GM19035 (cell line): Measurements from ENCODE around the gene RPL36.

ENCODE experiments used
- ATAC-seq: cut with Tn5 transposase; IDR thresholded peaks from one replicate; pipeline ENCODE4 v1.9.1; 2021; ENCODE audit not compliant: unreplicated experiment

Gene RPL36

GRCh38 chr19:5690125-5690954, at the start of gene RPL36:
TSS of gene RPL36 (plus strand) at chr19:5690295. CDS start at chr19:5690508, 213 bp downstream.
- peak; percentile 46 for ATAC-seq

GRCh38 chr19:5641171-5641570, 48.9 kb upstream of the RPL36 start:
- no peak for ATAC-seq

DNA sequence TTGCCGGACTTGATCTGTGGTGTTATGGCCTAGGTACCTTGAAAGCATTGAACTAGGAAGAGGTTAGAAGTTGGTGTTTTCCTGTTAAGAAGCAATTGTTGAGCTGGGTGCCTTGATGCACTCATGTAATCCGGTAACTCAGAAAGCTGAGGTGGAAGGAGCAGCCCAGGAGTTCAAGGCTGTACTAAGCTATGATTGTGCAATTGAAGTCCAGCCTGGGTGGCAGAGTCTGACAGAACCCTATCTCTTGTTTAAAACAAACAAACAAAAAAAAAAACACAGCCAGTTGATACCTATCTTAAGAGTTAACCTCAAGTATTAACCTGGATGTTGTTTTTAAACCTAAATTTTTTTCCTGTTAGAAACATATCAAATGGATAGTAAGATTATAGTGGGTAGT, 47.9 kb upstream of the RPL36 start:
- no peak for ATAC-seq

- ATAC-seq = no peak
Measured at GRCh38 chr19:5643060-5643459, 47.0 kb upstream of the RPL36 start.

- ATAC-seq = no peak
Measured at GRCh38 chr19:5644037-5644436, 46.1 kb upstream of the RPL36 start.

DNA sequence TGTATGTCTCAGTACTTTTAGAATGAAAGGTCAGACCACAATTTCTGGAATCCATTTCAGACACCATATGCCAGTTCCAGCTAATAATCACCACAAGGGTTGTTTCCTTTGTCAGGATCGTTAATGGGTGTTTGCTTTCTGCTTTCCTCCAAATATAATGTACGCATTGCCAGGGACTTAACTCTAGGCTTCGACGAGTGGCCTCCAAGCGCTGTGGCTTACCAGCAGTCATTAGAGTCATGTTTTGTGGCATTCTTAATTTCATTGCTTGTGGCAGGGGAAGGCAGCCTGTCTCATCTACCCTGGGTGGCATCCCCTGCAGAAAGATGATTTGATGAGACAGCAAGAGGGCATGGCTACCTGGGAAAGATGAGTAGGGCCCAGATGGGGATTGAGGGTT, 44.7 kb upstream of the RPL36 start:
- ATAC-seq = no peak

DNA sequence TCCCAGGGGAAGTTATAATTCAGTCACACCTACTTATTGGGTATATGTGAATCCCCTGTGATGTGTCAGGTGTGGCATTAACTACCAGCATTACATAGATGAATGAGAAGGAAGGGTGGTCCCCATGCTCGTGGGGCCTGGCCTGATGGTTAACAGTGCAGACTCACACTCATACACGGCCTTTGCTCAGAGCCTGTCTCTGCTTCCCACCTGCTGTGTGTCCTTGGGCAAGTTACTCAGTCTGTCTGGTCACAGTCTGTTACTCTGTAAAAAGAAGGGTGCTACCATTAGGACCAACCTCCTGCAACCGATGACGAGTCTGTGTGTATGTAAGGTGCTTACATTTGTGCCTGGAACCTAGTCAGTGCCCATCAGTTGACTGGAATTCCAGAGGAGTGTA, 43.4 kb upstream of the RPL36 start:
- ATAC-seq = no peak

- no peak for ATAC-seq
Measured at GRCh38 chr19:5648464-5648863, 41.6 kb upstream of the RPL36 start.

GRCh38 chr19:5651361-5651760, 38.7 kb upstream of the RPL36 start:
- ATAC-seq = no peak

GRCh38 chr19:5652261-5652660, 37.8 kb upstream of the RPL36 start:
- ATAC-seq = no peak

- no peak for ATAC-seq
Measured at GRCh38 chr19:5654931-5655330, 35.2 kb upstream of the RPL36 start.

GRCh38 chr19:5655412-5655811, 34.7 kb upstream of the RPL36 start:
- ATAC-seq = no peak

- ATAC-seq = no peak
Measured at GRCh38 chr19:5661483-5661882, 28.6 kb upstream of the RPL36 start.

DNA sequence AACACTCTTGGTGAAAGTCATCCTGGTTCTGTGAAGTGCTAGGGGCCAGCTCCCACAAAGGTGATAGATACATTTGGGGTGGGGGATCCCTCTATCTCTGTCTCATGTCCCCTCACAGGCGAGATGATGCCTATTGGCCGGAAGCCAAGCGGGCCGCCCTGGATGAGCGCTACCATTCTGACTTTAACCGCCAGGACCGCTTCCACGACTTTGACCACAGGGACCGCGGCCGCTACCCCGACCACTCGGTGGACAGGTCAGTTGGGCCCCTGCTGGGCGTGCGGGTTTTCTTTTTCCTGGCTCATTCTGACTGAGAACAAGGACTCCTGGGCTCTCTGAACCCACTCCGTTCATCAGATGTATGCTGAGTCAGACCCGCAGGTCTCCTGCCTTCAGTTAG, 26.2 kb upstream of the RPL36 start:
- ATAC-seq = no peak

DNA sequence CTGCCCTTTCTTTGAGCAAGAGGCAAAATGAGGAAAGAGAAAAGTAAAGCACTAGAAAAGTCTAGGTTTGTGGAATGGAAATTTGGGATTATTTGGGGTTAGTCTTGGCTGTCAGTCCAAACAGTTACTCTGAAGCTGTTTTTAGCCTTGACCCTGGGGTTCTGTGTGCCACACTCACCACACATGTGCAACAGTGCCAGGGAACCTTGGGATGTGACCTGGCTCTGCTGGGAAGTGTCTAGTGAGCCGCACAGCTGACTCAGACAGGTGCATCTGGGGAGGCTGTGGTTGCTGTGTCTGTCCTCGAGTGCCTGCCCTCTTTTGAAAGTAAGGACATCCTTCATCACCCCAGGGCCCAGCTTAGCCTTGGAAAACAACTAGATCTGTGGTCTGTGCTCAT, 25.6 kb upstream of the RPL36 start:
- no peak for ATAC-seq

DNA sequence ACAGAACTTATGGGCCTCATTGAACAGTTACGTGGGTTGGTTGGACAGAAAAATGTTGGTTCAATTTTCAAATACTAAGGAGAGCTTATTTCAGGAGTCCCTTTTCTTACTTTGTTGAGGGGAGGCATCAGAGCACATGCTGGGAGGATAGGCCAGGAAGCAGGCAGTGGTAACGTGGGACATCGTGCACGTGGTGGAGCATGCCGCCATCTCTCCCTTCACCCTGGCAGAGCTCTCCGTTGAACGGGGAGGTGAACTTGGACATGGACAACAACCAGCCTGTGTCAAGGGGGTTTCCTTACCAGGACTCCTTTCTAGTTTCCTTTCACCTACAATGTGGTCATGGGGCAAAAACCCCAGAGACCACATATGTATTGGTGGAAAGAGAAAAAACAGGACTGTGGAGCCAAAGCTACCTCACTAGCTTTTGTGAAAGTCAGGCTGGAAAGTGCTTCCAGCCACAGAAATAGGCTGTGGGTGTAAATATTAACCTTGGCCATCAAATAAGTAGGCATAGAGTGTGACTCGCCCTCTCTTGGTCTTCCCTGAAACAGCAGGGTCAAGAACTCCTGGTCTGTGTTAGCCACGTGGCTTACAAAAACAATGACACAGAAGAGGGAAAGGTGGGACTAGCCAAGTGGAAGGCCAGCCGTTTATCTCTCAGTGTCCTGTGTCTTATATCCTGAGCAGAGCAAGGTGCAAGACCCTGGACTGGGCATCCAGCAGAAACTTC, 24.1 kb upstream of the RPL36 start:
- ATAC-seq = no peak

- ATAC-seq = no peak
Measured at GRCh38 chr19:5666921-5667610, 23.0 kb upstream of the RPL36 start.

DNA sequence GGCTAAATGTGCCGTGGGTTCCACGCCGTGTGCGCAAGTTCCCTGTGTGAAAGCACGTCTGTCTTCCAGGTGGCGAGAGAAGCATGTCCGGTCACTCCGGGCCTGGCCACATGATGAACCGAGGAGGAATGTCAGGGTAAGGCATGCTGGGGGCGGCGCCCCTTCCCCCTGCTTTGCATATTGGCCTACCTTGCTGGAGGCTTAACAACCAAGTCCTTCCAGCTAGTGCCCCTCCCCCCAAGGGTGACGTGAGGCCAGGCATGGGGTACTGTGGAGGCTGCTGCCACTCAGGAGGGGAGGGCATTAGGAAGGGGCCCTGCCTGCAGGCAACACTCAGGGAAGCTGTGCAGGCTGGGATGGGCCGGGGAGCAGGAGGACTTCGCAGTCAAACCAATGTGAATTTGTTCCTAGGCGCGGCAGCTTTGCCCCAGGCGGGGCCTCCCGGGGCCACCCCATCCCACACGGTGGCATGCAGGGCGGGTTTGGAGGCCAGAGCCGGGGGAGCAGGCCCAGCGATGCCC, 22.3 kb upstream of the RPL36 start:
- ATAC-seq = no peak

DNA sequence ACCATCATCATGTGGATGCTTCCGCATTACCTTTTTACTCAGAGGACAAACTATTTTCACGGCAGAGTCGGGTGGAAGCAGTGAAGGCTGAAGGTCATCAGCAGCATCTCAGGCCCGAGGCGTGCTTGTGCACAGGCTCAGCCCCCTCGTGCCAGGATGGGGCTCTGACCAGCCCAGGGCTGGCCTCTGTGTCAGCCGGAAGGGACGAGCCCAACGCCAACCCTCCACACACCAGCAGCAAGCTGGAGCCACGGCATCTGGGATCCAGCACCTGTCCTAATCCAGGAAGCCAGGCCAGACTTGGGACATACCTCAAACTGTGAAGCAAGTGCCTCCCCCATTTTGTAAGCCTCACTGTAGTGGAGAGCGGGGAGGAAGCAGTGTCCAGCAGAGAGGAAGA, 20.9 kb upstream of the RPL36 start:
- ATAC-seq = no peak

- ATAC-seq = no peak
Measured at GRCh38 chr19:5671600-5671999, 18.5 kb upstream of the RPL36 start.

GRCh38 chr19:5672708-5673459, 17.2 kb upstream of the RPL36 start:
- no peak for ATAC-seq
